ENCODE results near the gene MARS1.

The MARS1 gene

GRCh38 chr12:57451233-57451778 lies 36.6 kb upstream of the MARS1 start:
- TF ChIP-seq CTCF (IDR thresholded peaks at IDR 0.05; ENCODE audit: low read length), result no peak
- no peak for TF ChIP-seq EZH2phosphoT487 (IDR thresholded peaks at IDR 0.05; ENCODE audit: low read length)
- TF ChIP-seq EZH2 (optimal IDR thresholded peaks at IDR 0.05; ENCODE audit: low read depth, low read length), result no peak
- no peaks in the 10 kb centered on the region for H4K20me1 ChIP-seq (ENCODE audit: insufficient read depth, low read length)
- H2AFZ ChIP-seq (ENCODE audit: low read length), result no peak overlapping the region
- no peaks in the 10 kb centered on the region for H3K9me2 ChIP-seq (replicated peaks; ENCODE audit: insufficient read depth, low read length)
- H3K4me3 ChIP-seq (ENCODE audit: low read length), result no peak overlapping the region
- H3K36me3 ChIP-seq (replicated peaks; ENCODE audit: insufficient read depth, low read length), result no peaks in the 10 kb centered on the region
- H3K4me2 ChIP-seq (ENCODE audit: low read depth, low read length), result no peak overlapping the region
- DNase-seq, result no peak
- H3K9ac ChIP-seq (ENCODE audit: low read length), result no peak overlapping the region
- H3F3A ChIP-seq (ENCODE audit: insufficient read depth, low read length), result no peaks in the 10 kb centered on the region
- no peaks in the 10 kb centered on the region for H3K27me3 ChIP-seq (replicated peaks; ENCODE audit: insufficient read depth, low read length)
- no peak overlapping the region for H3K27ac ChIP-seq (ENCODE audit: low read length)
- peaks cover 12% of the 10 kb centered on the region for H3K4me1 ChIP-seq (ENCODE audit: low read length)
- no peaks in the 10 kb centered on the region for H3K9me3 ChIP-seq (replicated peaks; ENCODE audit: insufficient read depth, low read length)
- H3K79me2 ChIP-seq (ENCODE audit: low read length), result no peaks in the 10 kb centered on the region

- Histone ChIP-seq H3K27ac (ENCODE audit: low read length) (no peak overlapping the region), H3K27me3 (replicated peaks; ENCODE audit: insufficient read depth, low read length) (no peaks in the 10 kb centered on the region), H3K9ac (ENCODE audit: low read length) (no peak overlapping the region), H3F3A (ENCODE audit: insufficient read depth, low read length) (no peaks in the 10 kb centered on the region), H3K4me2 (ENCODE audit: low read depth, low read length) (no peak overlapping the region), H3K4me1 (ENCODE audit: low read length) (peaks cover 12% of the 10 kb centered on the region), H3K4me3 (ENCODE audit: low read length) (no peak overlapping the region), H3K79me2 (ENCODE audit: low read length) (no peaks in the 10 kb centered on the region), H2AFZ (ENCODE audit: low read length) (no peak overlapping the region), H3K9me2 (replicated peaks; ENCODE audit: insufficient read depth, low read length) (no peaks in the 10 kb centered on the region), H4K20me1 (ENCODE audit: insufficient read depth, low read length) (no peaks in the 10 kb centered on the region), H3K9me3 (replicated peaks; ENCODE audit: insufficient read depth, low read length) (no peaks in the 10 kb centered on the region), H3K36me3 (replicated peaks; ENCODE audit: insufficient read depth, low read length) (no peaks in the 10 kb centered on the region)
- no peak for DNase-seq
- TF ChIP-seq EZH2phosphoT487 (IDR thresholded peaks at IDR 0.05; ENCODE audit: low read length) (no peak), EZH2 (optimal IDR thresholded peaks at IDR 0.05; ENCODE audit: low read depth, low read length) (no peak), CTCF (IDR thresholded peaks at IDR 0.05; ENCODE audit: low read length) (no peak)
Measured at GRCh38 chr12:57452181-57452936, 35.5 kb upstream of the MARS1 start.

GRCh38 chr12:57452937-57453509 lies 34.8 kb upstream of the MARS1 start:
- H3K36me3 ChIP-seq (replicated peaks; ENCODE audit: insufficient read depth, low read length), result no peaks in the 10 kb centered on the region
- no peak overlapping the region for H3K4me2 ChIP-seq (ENCODE audit: low read depth, low read length)
- no peaks in the 10 kb centered on the region for H3K9me2 ChIP-seq (replicated peaks; ENCODE audit: insufficient read depth, low read length)
- DNase-seq, result peak; percentile 56
- no peaks in the 10 kb centered on the region for H3F3A ChIP-seq (ENCODE audit: insufficient read depth, low read length)
- H3K79me2 ChIP-seq (ENCODE audit: low read length), result no peaks in the 10 kb centered on the region
- peaks cover 12% of the 10 kb centered on the region for H3K4me1 ChIP-seq (ENCODE audit: low read length)
- no peaks in the 10 kb centered on the region for H3K27me3 ChIP-seq (replicated peaks; ENCODE audit: insufficient read depth, low read length)
- no peaks in the 10 kb centered on the region for H3K9me3 ChIP-seq (replicated peaks; ENCODE audit: insufficient read depth, low read length)
- no peak overlapping the region for H2AFZ ChIP-seq (ENCODE audit: low read length)
- H3K9ac ChIP-seq (ENCODE audit: low read length), result no peak overlapping the region
- H3K4me3 ChIP-seq (ENCODE audit: low read length), result no peak overlapping the region
- H3K27ac ChIP-seq (ENCODE audit: low read length), result no peak overlapping the region
- H4K20me1 ChIP-seq (ENCODE audit: insufficient read depth, low read length), result no peaks in the 10 kb centered on the region
- TF ChIP-seq CTCF (IDR thresholded peaks at IDR 0.05; ENCODE audit: low read length), result peak; percentile 92
- no peak for TF ChIP-seq EZH2 (optimal IDR thresholded peaks at IDR 0.05; ENCODE audit: low read depth, low read length)
- no peak for TF ChIP-seq EZH2phosphoT487 (IDR thresholded peaks at IDR 0.05; ENCODE audit: low read length)
